Left ventricle myocardium inferior (tissue), 1 donor: ENCODE results near the gene ACACB. TPM values are rescaled to one million over a fixed set of nuclear protein-coding genes. Genes with fewer than 3 reads are reported as not detected.

Experiments used
- total RNA-seq: library from RNA; stranded (reverse); fragmentation: NEBNext Ultra II Directional; extraction: Animal tissue kit (Norgen Biotek cat#: 25700); gene quantifications from one replicate; pipeline ENCODE4 v1.2.1, GENCODE V29; 2021
- donor health status: DM: no; HTN: yes; CAD: no; lungs with severe emphysema.

The ACACB gene
- total RNA-seq, 1 donor from 2014 or later = 123 TPM

Other genes starting within 250 kb of the ACACB start
- not detected for gene DAO, start 236.5 kb upstream of the ACACB start, total RNA-seq
- gene SVOP, start 95.5 kb upstream of the ACACB start, total RNA-seq = 2.6 TPM
- 12.1 TPM for gene USP30, start 64.0 kb upstream of the ACACB start, total RNA-seq
- gene ALKBH2, start 23.1 kb upstream of the ACACB start, total RNA-seq = 6.5 TPM
- 24.6 TPM for gene UNG, start 19.0 kb upstream of the ACACB start, total RNA-seq
- gene FOXN4, start 192.7 kb downstream of the ACACB start, total RNA-seq = not detected
- 0.16 TPM for gene MYO1H, start 231.3 kb downstream of the ACACB start, total RNA-seq